T-helper 17 cell (primary cell): ENCODE results near the gene OAT. TPM values are rescaled to one million over a fixed set of nuclear protein-coding genes. Genes with fewer than 3 reads are reported as not detected.

Experiments
- ATAC-seq: fragments of 150-1000 bp; cut with Tn5 transposase; 2 replicates; pipeline ENCODE4 v1.10.0; 2021; ENCODE audit warnings: mild to moderate bottlenecking, moderate library complexity
- DNase-seq, 3 donors: peaks; one replicate each; pipeline versions ENCODE4 v3.0.0 to v3.0.0-alpha.2; 2020 to 2021
- H3K9me3 ChIP-seq: one replicate; pipeline ENCODE4 v1.7.0; 2013; ENCODE audit warnings: low read length, mild to moderate bottlenecking; ENCODE audit not compliant: control insufficient read depth, poor library complexity, severe bottlenecking
- H3K27ac Mint-ChIP-seq: one replicate; pipeline ENCODE4 v1.8.0; 2022; ENCODE audit warnings: mild to moderate bottlenecking, moderate library complexity, mixed read lengths
- H3K27me3 Mint-ChIP-seq: one replicate; pipeline ENCODE4 v1.8.0; 2022; ENCODE audit warnings: mixed read lengths
- H3K36me3 Mint-ChIP-seq: one replicate; pipeline ENCODE4 v1.8.0; 2022; ENCODE audit warnings: low read depth, mixed read lengths
- H3K4me1 Mint-ChIP-seq: one replicate; pipeline ENCODE4 v1.8.0; 2022; ENCODE audit warnings: mild to moderate bottlenecking, mixed read lengths
- H3K4me3 Mint-ChIP-seq: one replicate; pipeline ENCODE4 v1.8.0; 2022; ENCODE audit warnings: mild to moderate bottlenecking, moderate library complexity, mixed read lengths
- total RNA-seq, 4 donors: library from RNA in 2 of 4; stranded (reverse) in 2 of 4; gene quantifications; one replicate each; pipeline ENCODE4 v1.2.3 and lab custom pipeline; 2022 to 2026

OAT gene
- 10 to 100 TPM; 26.2 to 27.1 TPM for total RNA-seq
- 56.1 to 56.2 reads per million in 2 donors for total RNA-seq (lab: John Stamatoyannopoulos, UW)

GRCh38 chr10:124418726-124419501 is at the start of gene OAT:
Gene OAT, minus strand, starts transcription at chr10:124418923. Its CDS starts 6,752 bp downstream, at chr10:124412171.
- peak; percentile 93 to 95 (median 94) for DNase-seq
- peaks cover 8% of the 10 kb centered on the region for H3K27me3 Mint-ChIP-seq
- H3K4me3 Mint-ChIP-seq, result peak within 1 kb of the TSS; percentile 84
- peaks cover 12% of the 10 kb centered on the region for H3K4me1 Mint-ChIP-seq
- no peaks in the 10 kb centered on the region for H3K36me3 Mint-ChIP-seq
- H3K9me3 ChIP-seq, result no peaks in the 10 kb centered on the region
- peak; percentile 98 for ATAC-seq
- H3K27ac Mint-ChIP-seq, result peak within 1 kb of the TSS; percentile 41

DNA sequence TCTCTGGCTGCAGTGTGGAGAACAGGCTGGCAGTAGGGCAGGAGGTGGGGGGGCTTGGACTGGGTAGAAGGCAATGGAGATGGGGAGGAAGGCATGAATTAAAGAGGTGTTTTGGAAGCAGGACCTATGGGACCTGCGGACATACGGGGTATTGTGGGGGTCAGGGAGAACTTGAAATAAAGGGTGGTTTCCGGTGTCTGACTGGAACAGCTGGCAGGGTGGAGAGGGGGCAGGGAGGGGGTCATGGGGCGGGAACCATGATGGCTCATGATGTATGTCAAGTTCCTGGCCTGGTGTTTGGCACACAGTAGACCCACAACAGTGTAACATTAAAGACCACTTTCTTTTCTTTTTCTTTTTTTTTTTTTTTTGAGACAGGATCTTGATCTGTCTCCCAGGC is 48.4 kb upstream of the OAT start:
- Mint-ChIP-seq H3K36me3 (no peaks in the 10 kb centered on the region), H3K4me3 (no peak overlapping the region), H3K27me3 (no peaks in the 10 kb centered on the region), H3K27ac (no peak overlapping the region), H3K4me1 (peaks cover 23% of the 10 kb centered on the region)
- ATAC-seq (no peak), DNase-seq (no peak)
- H3K9me3 ChIP-seq, result no peaks in the 10 kb centered on the region

DNA sequence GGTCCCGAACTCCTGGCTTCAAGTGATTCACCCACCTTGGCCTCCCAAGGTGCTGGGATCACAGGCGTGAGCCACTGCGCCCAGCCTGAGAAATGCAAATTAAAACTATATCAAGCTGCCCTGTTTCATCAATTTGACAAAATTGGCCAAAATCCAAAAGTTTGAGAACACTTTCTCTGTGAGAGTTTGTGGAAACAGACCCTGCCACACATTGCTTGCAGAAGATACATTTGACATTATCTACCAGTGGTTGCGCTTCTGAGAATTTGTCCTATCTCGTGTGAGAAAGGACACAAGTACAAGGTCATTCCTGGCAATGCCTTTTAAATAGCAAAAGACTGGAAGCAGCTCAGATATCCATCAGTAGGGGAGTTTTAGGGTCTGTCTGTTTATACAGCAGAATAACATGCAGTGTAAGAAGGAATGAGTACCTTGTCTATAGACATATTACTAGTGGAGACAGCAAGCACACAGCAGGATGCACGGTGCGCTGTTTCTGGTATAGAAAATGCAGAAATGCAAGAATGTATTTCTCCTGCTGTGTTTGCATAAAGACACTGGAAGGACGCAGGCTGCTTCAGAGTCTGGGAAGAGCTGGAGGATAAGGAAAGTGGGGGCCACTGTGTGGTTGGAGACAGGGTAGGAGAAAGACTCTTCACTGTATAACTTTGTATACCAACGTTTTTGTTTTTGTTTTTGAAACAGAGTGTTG is 47.2 kb upstream of the OAT start:
- no peak for ATAC-seq
- H3K4me3 Mint-ChIP-seq, result peak overlapping the region; percentile 52

DNA sequence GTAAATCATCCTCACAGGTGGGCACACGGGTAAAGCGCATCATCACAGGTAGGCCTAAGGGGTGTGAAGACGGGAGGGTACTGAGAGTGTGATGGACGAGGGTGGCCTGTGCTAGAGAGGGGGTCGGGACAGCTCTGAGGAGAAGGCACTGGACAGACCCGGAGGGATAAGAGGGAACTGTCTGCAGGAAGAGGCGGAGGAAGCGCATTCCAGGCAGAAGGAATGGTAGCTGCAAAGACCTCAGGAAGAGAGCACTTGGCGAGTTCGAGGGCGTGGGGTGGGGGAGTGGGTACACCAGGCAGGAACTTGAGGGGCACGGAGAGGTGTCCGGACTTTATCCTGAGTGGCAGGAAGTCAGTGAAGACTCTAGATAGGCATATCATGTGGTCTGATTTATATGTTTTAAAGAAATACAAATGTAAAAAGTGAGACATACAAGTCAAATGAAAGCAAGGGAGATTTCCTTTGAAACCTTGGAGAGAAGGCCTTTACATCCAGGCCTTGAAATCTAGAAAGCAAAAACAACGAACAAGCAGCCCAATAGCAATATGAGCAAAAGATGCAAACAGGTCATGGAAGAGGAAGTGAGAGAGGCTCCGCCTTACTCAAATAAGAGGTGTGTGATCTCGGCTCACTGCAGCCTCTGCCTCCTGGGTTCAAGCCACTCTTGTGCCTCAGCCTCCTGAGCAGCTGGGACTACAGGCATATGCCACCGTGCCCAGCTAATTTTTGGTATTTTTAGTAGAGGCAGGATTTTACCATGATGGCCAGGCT is 46.5 kb upstream of the OAT start:
- peak overlapping the region; percentile 52 for H3K4me3 Mint-ChIP-seq
- H3K36me3 Mint-ChIP-seq, result no peaks in the 10 kb centered on the region
- no peak for ATAC-seq
- H3K9me3 ChIP-seq, result no peaks in the 10 kb centered on the region
- H3K4me1 Mint-ChIP-seq, result peaks cover 23% of the 10 kb centered on the region
- no peak for DNase-seq
- H3K27ac Mint-ChIP-seq, result peak overlapping the region; percentile 87
- H3K27me3 Mint-ChIP-seq, result no peaks in the 10 kb centered on the region

More for the DNA sequence above, 47.2 kb upstream of the OAT start:
- Mint-ChIP-seq H3K4me1 (peaks cover 25% of the 10 kb centered on the region), H3K27ac (peak overlapping the region; percentile 87), H3K27me3 (no peaks in the 10 kb centered on the region), H3K36me3 (no peaks in the 10 kb centered on the region)
- no peaks in the 10 kb centered on the region for H3K9me3 ChIP-seq
- no peak for DNase-seq

- no peak for ATAC-seq
- H3K9me3 ChIP-seq, result no peaks in the 10 kb centered on the region
- no peak for DNase-seq
- Mint-ChIP-seq H3K4me3 (peak overlapping the region; percentile 52), H3K36me3 (no peaks in the 10 kb centered on the region), H3K27me3 (no peaks in the 10 kb centered on the region), H3K4me1 (peaks cover 21% of the 10 kb centered on the region), H3K27ac (peak overlapping the region; percentile 87)
These were observed 45.6 kb upstream of the OAT start for GRCh38 chr10:124464028-124464965.

DNA sequence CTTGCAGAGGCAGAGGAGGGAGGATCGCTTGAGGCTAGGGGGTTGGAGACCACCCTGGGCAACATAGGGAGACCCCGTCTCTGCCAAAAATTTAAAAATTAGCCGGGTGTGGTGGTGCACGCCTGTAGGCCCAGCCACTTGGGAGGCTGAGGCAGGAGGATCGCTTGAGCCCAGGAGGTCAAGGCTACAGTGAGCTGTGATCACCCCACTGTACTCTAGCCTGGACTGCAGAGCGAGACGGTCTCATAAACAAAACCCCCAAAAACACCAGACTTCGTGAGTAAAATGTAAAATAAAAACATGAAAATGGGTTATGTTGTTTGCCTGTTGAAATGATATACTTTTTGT is 43.6 kb upstream of the OAT start:
- no peaks in the 10 kb centered on the region for H3K36me3 Mint-ChIP-seq
- DNase-seq (no peak), ATAC-seq (no peak)
- peak overlapping the region; percentile 66 for H3K4me3 Mint-ChIP-seq
- peaks cover 21% of the 10 kb centered on the region for H3K4me1 Mint-ChIP-seq
- H3K27me3 Mint-ChIP-seq, result peaks cover 13% of the 10 kb centered on the region
- peak overlapping the region; percentile 29 for H3K27ac Mint-ChIP-seq
- H3K9me3 ChIP-seq, result no peaks in the 10 kb centered on the region

DNA sequence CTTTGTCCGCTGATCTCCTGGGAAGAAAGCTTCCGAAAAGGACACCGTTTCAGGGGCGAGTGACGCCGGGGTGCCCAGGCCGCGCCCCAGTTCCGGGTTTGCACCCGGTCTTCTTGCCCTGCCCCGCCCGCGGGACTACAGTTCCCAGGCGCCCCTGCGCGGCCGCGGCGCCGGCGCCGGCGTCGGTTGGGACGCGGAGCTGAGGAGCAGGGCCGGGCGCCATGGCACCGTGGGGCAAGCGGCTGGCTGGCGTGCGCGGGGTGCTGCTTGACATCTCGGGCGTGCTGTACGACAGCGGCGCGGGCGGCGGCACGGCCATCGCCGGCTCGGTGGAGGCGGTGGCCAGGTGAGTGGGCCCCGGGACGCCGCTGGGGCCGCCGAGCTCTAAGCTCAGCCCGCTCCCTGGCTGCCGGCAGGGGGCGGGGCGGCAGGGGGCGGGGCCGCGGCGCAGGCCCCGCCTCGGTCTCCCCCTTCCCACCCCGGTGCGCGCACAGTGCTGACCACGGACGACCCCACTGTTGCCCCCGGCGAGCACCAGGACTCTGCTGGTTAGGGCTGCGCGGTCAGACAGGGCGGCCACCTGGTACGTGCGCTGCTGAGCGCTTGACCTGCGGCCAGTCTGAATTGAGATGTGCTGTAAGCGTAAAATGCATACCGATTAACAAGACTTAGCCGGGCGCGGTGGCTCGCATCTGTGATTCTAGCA is 43.1 kb upstream of the OAT start, which contains the start of gene LHPP:
LHPP (plus strand) TSS at position 182 of the 706 bp plus-strand sequence; CDS start at position 222, 40 bp downstream.
- peak; percentile 98 for ATAC-seq
- H3K9me3 ChIP-seq, result no peaks in the 10 kb centered on the region
- Mint-ChIP-seq H3K4me3 (peak within 1 kb of the TSS; percentile 66), H3K36me3 (no peaks in the 10 kb centered on the region), H3K4me1 (peaks cover 19% of the 10 kb centered on the region), H3K27me3 (peaks cover 16% of the 10 kb centered on the region), H3K27ac (peak within 1 kb of the TSS; percentile 29)
- DNase-seq, result peak; percentile 78 to 80 (median 78)

DNA sequence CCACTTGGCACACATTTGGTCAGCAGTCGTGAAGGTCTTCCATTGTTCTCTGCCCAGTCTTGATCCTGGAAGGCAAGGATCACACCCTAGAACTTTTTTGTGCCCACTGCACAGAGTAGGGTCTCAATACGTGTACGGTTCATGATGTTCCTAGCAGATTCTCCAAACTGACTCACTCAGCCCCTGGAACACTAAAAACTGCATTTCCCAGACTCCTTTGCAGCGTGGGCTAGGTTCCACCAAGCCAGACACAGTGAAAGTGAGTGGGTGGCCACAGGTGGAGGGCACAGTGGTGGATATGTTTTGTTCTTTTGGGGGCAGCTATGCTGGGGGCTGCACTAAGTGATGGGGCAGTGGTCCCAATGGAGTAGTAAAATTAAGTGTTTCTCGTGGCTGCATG is 41.4 kb upstream of the OAT start:
- no peaks in the 10 kb centered on the region for H3K9me3 ChIP-seq
- no peak for DNase-seq
- Mint-ChIP-seq H3K4me1 (peaks cover 10% of the 10 kb centered on the region), H3K27me3 (peaks cover 32% of the 10 kb centered on the region), H3K27ac (no peak overlapping the region), H3K36me3 (peaks cover 2% of the 10 kb centered on the region), H3K4me3 (peak overlapping the region; percentile 31)
- no peak for ATAC-seq

- H3K36me3 Mint-ChIP-seq, result peaks cover 4% of the 10 kb centered on the region
- H3K9me3 ChIP-seq, result no peaks in the 10 kb centered on the region
- peaks cover 2% of the 10 kb centered on the region for H3K4me1 Mint-ChIP-seq
- ATAC-seq (no peak), DNase-seq (no peak)
- no peak overlapping the region for H3K4me3 Mint-ChIP-seq
- H3K27ac Mint-ChIP-seq, result no peak overlapping the region
- peaks cover 40% of the 10 kb centered on the region for H3K27me3 Mint-ChIP-seq
These were observed 40.7 kb upstream of the OAT start for GRCh38 chr10:124459395-124459794.

DNA sequence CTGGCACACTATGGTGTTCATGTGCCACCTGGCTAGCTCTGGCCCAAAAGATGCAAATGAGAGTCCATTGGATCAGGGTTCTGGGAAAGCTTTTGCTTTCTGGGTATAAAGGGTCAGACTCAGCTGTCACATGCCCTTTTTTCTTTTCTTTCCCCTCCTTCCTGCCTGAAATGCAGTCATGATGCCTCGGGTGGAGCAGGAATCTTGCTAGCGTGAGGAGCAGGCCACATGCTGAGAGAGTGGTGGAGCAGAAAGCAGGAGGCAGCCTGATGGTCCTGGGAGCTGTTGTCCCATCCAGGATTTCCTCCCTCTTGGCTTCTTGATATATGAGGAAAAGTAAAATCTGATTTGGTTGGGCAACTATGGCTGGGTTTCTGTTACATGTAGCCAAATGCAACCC is 40.2 kb upstream of the OAT start:
- Mint-ChIP-seq H3K4me3 (no peak overlapping the region), H3K36me3 (peaks cover 4% of the 10 kb centered on the region), H3K27ac (no peak overlapping the region), H3K4me1 (peaks cover 2% of the 10 kb centered on the region), H3K27me3 (peaks cover 45% of the 10 kb centered on the region)
- no peaks in the 10 kb centered on the region for H3K9me3 ChIP-seq
- ATAC-seq (no peak), DNase-seq (no peak)

- Mint-ChIP-seq H3K27me3 (peaks cover 49% of the 10 kb centered on the region), H3K27ac (no peak overlapping the region), H3K4me1 (peaks cover 2% of the 10 kb centered on the region), H3K4me3 (no peak overlapping the region), H3K36me3 (peaks cover 4% of the 10 kb centered on the region)
- no peak for ATAC-seq
- H3K9me3 ChIP-seq, result no peaks in the 10 kb centered on the region
- DNase-seq, result no peak
These were observed 39.8 kb upstream of the OAT start for GRCh38 chr10:124458473-124458872.

DNA sequence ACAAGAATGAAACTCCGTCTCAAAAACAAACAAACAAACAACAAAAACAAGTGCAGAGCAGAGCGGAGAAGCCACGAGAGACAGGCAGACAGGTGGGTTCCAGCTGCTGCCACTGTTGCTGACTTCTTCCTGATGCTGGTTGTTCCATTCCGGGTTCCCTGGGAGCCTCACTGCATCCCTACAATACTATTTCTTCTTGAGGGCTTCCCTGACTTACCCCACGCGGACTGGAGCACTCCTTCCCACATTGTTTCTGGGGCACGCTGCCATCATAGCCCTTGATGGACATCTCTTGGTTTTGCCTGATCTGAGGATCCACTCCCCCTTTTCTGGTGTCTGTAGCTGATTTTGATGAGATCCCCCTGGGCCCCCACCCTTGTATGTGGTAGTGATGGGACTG is 36.7 kb upstream of the OAT start:
- Mint-ChIP-seq H3K36me3 (peaks cover 4% of the 10 kb centered on the region), H3K27ac (no peak overlapping the region), H3K4me1 (peaks cover 5% of the 10 kb centered on the region), H3K27me3 (peaks cover 77% of the 10 kb centered on the region), H3K4me3 (no peak overlapping the region)
- DNase-seq (no peak), ATAC-seq (no peak)
- H3K9me3 ChIP-seq, result no peaks in the 10 kb centered on the region
